ENCODE measurements around the gene CTAG1B. TPM values are rescaled to one million over a fixed set of nuclear protein-coding genes. Genes with fewer than 3 reads are reported as not detected.

Gene CTAG1B
- total RNA-seq = not detected

GRCh38 chrX:154619182-154619581 is at the start of gene CTAG1B:
TSS of gene CTAG1B (minus strand) at chrX:154619282. CDS start at chrX:154619218, 64 bp downstream.

GRCh38 chrX:154653413-154653812 is 34.3 kb upstream of the CTAG1B start, which contains the start of gene CTAG2:
TSS of gene CTAG2 (minus strand) at chrX:154653579. CDS start at chrX:154653515, 64 bp downstream.

GRCh38 chrX:154584585-154585183 is 34.4 kb downstream of the CTAG1B start, which contains the start of gene CTAG1A:
TSS of gene CTAG1A (plus strand) at chrX:154585133. CDS start at chrX:154585207, 74 bp downstream.

Small RNA genes lying within 50 kb of the gene (small RNA-seq; reads per million reads assigned to genes)
- not detected for gene AC244090.1 (ENCODE audit: low replicate concordance)
- gene AC244107.2 (ENCODE audit: low replicate concordance) = not detected

Other genes with a start within 250 kb of the CTAG1B start
- gene FLNA, start 244.6 kb downstream of the CTAG1B start, total RNA-seq = 148 TPM
- gene EMD, start 240.0 kb downstream of the CTAG1B start, total RNA-seq = 17.8 TPM
- gene RPL10, start 220.9 kb downstream of the CTAG1B start, total RNA-seq = 2,083 TPM
- gene DNASE1L1, start 210.0 kb downstream of the CTAG1B start, total RNA-seq = 5.6 TPM
- 25.7 TPM for gene TAFAZZIN, start 207.7 kb downstream of the CTAG1B start, total RNA-seq
- gene ATP6AP1, start 190.6 kb downstream of the CTAG1B start, total RNA-seq = 55.7 TPM
- gene GDI1, start 182.1 kb downstream of the CTAG1B start, total RNA-seq = 301 TPM
- 31.6 TPM for gene FAM50A, start 175.1 kb downstream of the CTAG1B start, total RNA-seq
- 53.2 TPM for gene PLXNA3, start 161.0 kb downstream of the CTAG1B start, total RNA-seq
- gene LAGE3, start 140.0 kb downstream of the CTAG1B start, total RNA-seq = 9.4 TPM
- gene UBL4A, start 132.7 kb downstream of the CTAG1B start, total RNA-seq = 37.9 TPM
- gene SLC10A3, start 128.7 kb downstream of the CTAG1B start, total RNA-seq = 2.8 TPM
- 13.8 TPM for gene FAM3A, start 103.0 kb downstream of the CTAG1B start, total RNA-seq
- 32.9 TPM for gene G6PD, start 72.4 kb downstream of the CTAG1B start, total RNA-seq
- 5.9 TPM for gene IKBKG, start 71.7 kb downstream of the CTAG1B start, total RNA-seq
- gene CTAG1A, start 34.1 kb downstream of the CTAG1B start, total RNA-seq = not detected
- gene CTAG2, start 34.3 kb upstream of the CTAG1B start, total RNA-seq = not detected
- 0.94 TPM for gene GAB3, start 131.8 kb upstream of the CTAG1B start, total RNA-seq
- 29.7 TPM for gene DKC1, start 143.6 kb upstream of the CTAG1B start, total RNA-seq
- 25.7 TPM for gene MPP1, start 186.2 kb upstream of the CTAG1B start, total RNA-seq
- gene SMIM9, start 215.4 kb upstream of the CTAG1B start, total RNA-seq = not detected